T-cell (primary cell): ENCODE measurements around the gene ABRACL. TPM values are rescaled to one million over a fixed set of nuclear protein-coding genes. Genes with fewer than 3 reads are reported as not detected.
A peak's percentile ranks its signal among the peaks of the same experiment; 100 is the strongest.

Experiments
- ATAC-seq, 4 experiments: fragments of 200-7000 bp in 3 of 4; fragments of 150-1000 bp in 1 of 4; cut with Tn5 transposase; replicated peaks in 1 of 4; 1 replicate in 3 of 4; 2 replicates in 1 of 4; pipeline ENCODE4 v1.10.0; 2021; ENCODE audit warnings: moderate library complexity in 3 of 4, mild to moderate bottlenecking in 2 of 4, moderate number of reproducible peaks in 1 of 4
- CTCF ChIA-PET, 2 donors: fragments of 300-600 bp; sonication (Branson Sonifier 250); formaldehyde crosslinking; loops; one replicate each; lab custom pipeline; 2022; ENCODE audit warnings: antibody characterized with exemption in 2 of 2; lab: Charles Lee
- POLR2A ChIA-PET, 2 donors: fragments of 300-600 bp; sonication (Branson Sonifier 250); formaldehyde crosslinking; loops; one replicate each; lab custom pipeline; 2022; ENCODE audit warnings: antibody characterized with exemption in 2 of 2; lab: Charles Lee
- DNase-seq, 35 experiments: peaks; one replicate each; pipeline versions ENCODE4 v3.0.0 to v3.0.0-alpha.2; 2013 to 2023
- H3K27ac ChIP-seq: one replicate; pipeline ENCODE4 v1.5.1; 2013; ENCODE audit warnings: low read length
- H3K27me3 ChIP-seq, 2 experiments: replicated peaks in 1 of 2; 1 replicate in 1 of 2; 2 replicates in 1 of 2; pipeline versions ENCODE4 v1.6.1 to v1.7.0; 2013; ENCODE audit warnings: low read length in 1 of 2, mixed read lengths in 1 of 2; ENCODE audit not compliant: control insufficient read depth in 2 of 2, insufficient read depth in 2 of 2; ENCODE audit errors: extremely low read depth in 1 of 2
- H3K36me3 ChIP-seq, 2 donors: 1 replicate in 1 of 2; 2 replicates in 1 of 2; pipeline versions ENCODE4 v1.6.1 to v1.7.0; 2013; ENCODE audit warnings: low read length in 1 of 2; ENCODE audit not compliant: control insufficient read depth in 2 of 2, insufficient read depth in 1 of 2; ENCODE audit errors: extremely low read depth in 1 of 2
- H3K4me1 ChIP-seq, 2 experiments: 1 replicate in 1 of 2; 2 replicates in 1 of 2; pipeline versions ENCODE4 v1.6.1 to v1.7.0; 2013; ENCODE audit warnings: low read length in 2 of 2, mixed read lengths in 1 of 2; ENCODE audit not compliant: insufficient read depth in 2 of 2, control insufficient read depth in 1 of 2; ENCODE audit errors: extremely low read depth in 1 of 2
- H3K4me3 ChIP-seq, 2 donors: 1 replicate in 1 of 2; 2 replicates in 1 of 2; pipeline versions ENCODE4 v1.5.1 to v1.7.0; 2013; ENCODE audit warnings: mild to moderate bottlenecking in 2 of 2, low read length in 1 of 2, moderate library complexity in 1 of 2; ENCODE audit not compliant: control insufficient read depth in 1 of 2; ENCODE audit errors: extremely low read depth in 1 of 2
- H3K9me3 ChIP-seq: 2 replicates; pipeline ENCODE4 v1.7.0; 2013
- H3K27ac Mint-ChIP-seq, 2 donors: one replicate each; pipeline ENCODE4 v1.8.0; 2020 to 2021; ENCODE audit warnings: mild to moderate bottlenecking in 2 of 2, mixed read lengths in 2 of 2
- H3K27me3 Mint-ChIP-seq, 2 donors: one replicate each; pipeline ENCODE4 v1.8.0; 2021 to 2022; ENCODE audit warnings: mixed read lengths in 2 of 2
- H3K36me3 Mint-ChIP-seq: one replicate; pipeline ENCODE4 v1.8.0; 2021; ENCODE audit warnings: mixed read lengths
- H3K4me1 Mint-ChIP-seq, 3 donors: one replicate each; pipeline ENCODE4 v1.8.0; 2020 to 2022; ENCODE audit warnings: mixed read lengths in 3 of 3, mild to moderate bottlenecking in 1 of 3
- H3K4me3 Mint-ChIP-seq, 3 donors: one replicate each; pipeline ENCODE4 v1.8.0; 2020 to 2022; ENCODE audit warnings: mild to moderate bottlenecking in 3 of 3, mixed read lengths in 3 of 3, moderate library complexity in 3 of 3
- H3K9me3 Mint-ChIP-seq, 3 donors: one replicate each; pipeline ENCODE4 v1.8.0; 2020 to 2022; ENCODE audit warnings: mixed read lengths in 3 of 3
- WGBS: methylation state at CpG from one replicate; pipeline ENCODE4 v1.1.5; 2013; ENCODE audit warnings: missing lambda C conversion rate; ENCODE audit not compliant: insufficient coverage; 5-methylcytosine and 5-hydroxymethylcytosine counted together
- total RNA-seq, 35 experiments: library from RNA in 6 of 35; stranded (reverse) in 6 of 35; fragments of 120-200 nt in 1 of 35; gene quantifications; one replicate each; pipeline versions ENCODE4 v1.2.1 to v1.2.4 and lab custom pipeline; 2013 to 2026

Gene ABRACL, protein sequence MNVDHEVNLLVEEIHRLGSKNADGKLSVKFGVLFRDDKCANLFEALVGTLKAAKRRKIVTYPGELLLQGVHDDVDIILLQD
- total RNA-seq (10 to 100 TPM; 44.2 to 76.3 (median 71.5) TPM), total RNA-seq (lab: John Stamatoyannopoulos, UW) (31.9 to 186 (median 45.0) reads per million in 29 experiments)
- total RNA-seq (2013), result 122 TPM

DNA sequence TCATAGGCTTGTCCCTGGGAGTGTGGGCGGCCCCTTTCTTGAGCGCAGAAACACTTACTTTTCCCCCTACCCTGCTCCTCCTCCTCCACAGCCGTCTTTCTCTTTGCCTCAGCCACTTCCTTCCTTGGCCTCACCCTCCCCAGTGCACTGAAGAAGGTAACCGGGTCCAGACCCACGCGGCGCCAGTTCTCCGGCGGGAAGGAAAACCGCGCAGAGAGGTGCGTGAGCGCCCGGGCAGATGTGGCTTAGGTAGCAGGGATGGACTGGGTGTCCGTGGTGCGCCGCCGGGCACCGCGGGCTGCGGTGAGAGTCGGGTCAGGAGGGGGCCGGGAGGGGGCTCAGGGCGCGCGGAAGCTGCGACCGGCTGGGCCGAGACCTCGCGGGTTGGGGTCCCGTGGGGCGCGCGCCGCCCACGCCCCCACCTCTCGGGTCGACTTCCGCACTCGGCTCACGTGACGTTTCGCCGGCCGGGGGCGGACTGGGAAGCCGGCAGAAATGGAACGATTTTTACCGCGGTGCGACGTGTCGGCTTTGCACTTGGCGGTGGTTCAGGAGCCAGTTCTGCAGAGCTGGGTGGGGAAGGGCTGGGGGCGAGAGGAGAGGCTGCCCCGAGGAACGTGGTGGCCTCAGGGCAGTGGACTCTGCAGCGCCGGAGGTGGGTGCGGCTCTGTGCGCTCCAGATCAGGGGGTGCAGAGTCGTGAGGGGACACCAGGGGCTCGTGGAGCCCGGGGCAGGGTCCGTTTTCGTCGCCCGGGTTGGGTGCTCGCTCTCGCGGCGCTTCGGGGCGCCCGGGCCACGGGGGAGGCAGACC, at the start of gene ABRACL:
Gene ABRACL (plus strand): TSS at position 88 of the 812 bp plus-strand sequence. CDS start 5,416 bp downstream, outside the sequence.
- no peaks in the 10 kb centered on the region for H3K27me3 Mint-ChIP-seq
- ChIA-PET CTCF (interaction anchor here in 1 of 2 donors (0.8 kb wide), 1 partner anchor 336 kb away, joined by 3 read pairs; no protein-coding TSS in a partner anchor), POLR2A (interaction anchor here (0.6 to 0.9 kb wide), 3 partner anchors 19 to 345 kb away, joined by 3 to 4 read pairs (median 3); no protein-coding TSS in a partner anchor)
- no peaks in the 10 kb centered on the region for H3K9me3 Mint-ChIP-seq
- no peak within 1 kb of the TSS for H3K4me3 Mint-ChIP-seq
- Histone ChIP-seq H3K27me3 (no peaks in the 10 kb centered on the region), H3K4me1 (peaks cover 9 to 26% of the 10 kb centered on the region in 2 experiments), H3K4me3 (peak within 1 kb of the TSS; percentile 95 to 99), H3K9me3 (no peaks in the 10 kb centered on the region), H3K27ac (peak within 1 kb of the TSS; percentile 76), H3K36me3 (peaks cover 0 to 4% of the 10 kb centered on the region in 2 donors)
- H3K27ac Mint-ChIP-seq, result peak within 1 kb of the TSS; percentile 86 to 87
- under 1% methylated on average over 71 of the region's 77 CpGs for WGBS
- peak; percentile 85 to 89 (median 86) for ATAC-seq
- H3K36me3 Mint-ChIP-seq, result peaks cover 4% of the 10 kb centered on the region
- peaks cover 25 to 34% (median 28%) of the 10 kb centered on the region in 3 donors for H3K4me1 Mint-ChIP-seq
- peak; percentile 55 to 85 (median 72) for DNase-seq

DNA sequence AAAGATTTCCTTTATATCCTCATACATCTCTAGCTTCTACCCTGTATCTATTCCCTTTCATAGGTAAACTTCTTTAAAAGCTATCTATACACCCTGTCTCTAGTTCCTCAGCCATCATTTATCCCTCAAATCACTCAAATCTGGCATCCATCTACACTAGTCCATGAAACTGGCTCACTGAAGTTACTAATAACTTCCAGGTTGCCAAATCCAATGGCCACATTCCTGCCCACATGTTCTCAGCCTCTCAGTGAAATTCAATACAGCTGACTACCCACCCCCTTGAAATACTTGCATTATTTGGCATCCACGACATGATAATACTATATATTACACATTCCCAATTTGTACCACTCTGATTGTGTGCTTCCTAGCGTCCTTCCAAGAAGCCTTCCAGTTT, 49.2 kb upstream of the ABRACL start:
- no peaks in the 10 kb centered on the region for H3K9me3 Mint-ChIP-seq

DNA sequence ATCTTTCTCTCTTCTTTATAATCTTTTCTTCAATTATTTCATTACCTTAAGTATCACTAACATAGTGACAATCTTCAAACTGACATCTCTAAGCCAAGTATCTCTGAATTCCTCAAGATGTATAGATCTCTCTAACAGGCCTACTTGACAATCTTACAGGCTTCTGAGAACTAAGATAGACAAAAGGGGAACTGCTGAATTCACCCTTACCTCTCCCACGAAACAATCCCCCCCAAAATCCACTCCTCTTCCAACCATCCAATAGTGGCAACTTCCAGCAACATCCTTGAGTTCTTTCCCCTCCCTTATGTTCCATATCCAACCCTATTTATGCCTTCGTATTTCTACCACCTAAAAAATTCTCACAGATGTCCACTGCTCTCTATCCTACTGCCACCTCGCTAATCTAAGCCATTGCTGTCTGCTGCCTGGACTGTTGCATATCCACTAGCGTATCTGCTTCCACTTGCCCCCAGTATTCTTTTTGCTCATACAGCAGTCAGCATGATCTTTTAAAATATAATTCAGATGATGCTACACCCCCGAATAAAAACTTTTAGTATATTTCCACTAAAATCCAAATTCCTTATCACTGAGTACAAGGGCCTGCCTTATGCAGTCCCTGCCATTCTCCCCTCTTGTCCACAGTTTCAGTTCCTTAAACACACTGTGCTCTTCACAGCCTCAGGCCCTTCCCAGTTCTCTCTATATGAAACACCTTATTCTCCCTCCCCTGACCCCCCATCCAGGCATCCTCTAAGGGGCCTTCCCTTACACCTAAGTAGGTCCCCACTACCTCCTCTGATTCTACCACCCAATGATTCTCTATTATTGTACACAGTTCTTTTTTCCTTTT, 48.5 kb upstream of the ABRACL start:
- Histone ChIP-seq H3K4me3 (no peak overlapping the region), H3K36me3 (no peaks in the 10 kb centered on the region), H3K27ac (no peak overlapping the region), H3K4me1 (peaks cover 9 to 17% of the 10 kb centered on the region in 2 experiments), H3K27me3 (no peaks in the 10 kb centered on the region), H3K9me3 (no peaks in the 10 kb centered on the region)
- ATAC-seq (no peak), DNase-seq (no peak)
- Mint-ChIP-seq H3K4me1 (peaks cover 40 to 67% (median 43%) of the 10 kb centered on the region in 3 donors), H3K9me3 (no peaks in the 10 kb centered on the region), H3K36me3 (no peaks in the 10 kb centered on the region), H3K27me3 (no peaks in the 10 kb centered on the region), H3K27ac (no peak overlapping the region), H3K4me3 (no peak overlapping the region)
- ChIA-PET POLR2A (no interaction called here), CTCF (interaction anchor here in 1 of 2 donors (0.5 to 1.0 kb wide), 2 partner anchors 9 to 25 kb away, joined by 3 read pairs; no protein-coding TSS in a partner anchor)
- 97% methylated on average over 5 of the region's 5 CpGs for WGBS

More for the DNA sequence above, 49.2 kb upstream of the ABRACL start:
- ChIA-PET POLR2A (no interaction called here), CTCF (interaction anchor here in 1 of 2 donors (0.5 to 1.0 kb wide), 2 partner anchors 10 to 25 kb away, joined by 3 read pairs; no protein-coding TSS in a partner anchor)
- 88% methylated on average over 2 of the region's 2 CpGs for WGBS
- H3K27ac ChIP-seq, result no peak overlapping the region
- no peaks in the 10 kb centered on the region for H3K9me3 ChIP-seq
- Mint-ChIP-seq H3K27ac (no peak overlapping the region), H3K4me1 (peaks cover 46 to 70% (median 49%) of the 10 kb centered on the region in 3 donors), H3K36me3 (no peaks in the 10 kb centered on the region), H3K4me3 (no peak overlapping the region), H3K27me3 (no peaks in the 10 kb centered on the region)
- no peaks in the 10 kb centered on the region for H3K36me3 ChIP-seq
- ATAC-seq, result no peak
- no peak overlapping the region for H3K4me3 ChIP-seq
- peaks cover 7 to 21% of the 10 kb centered on the region in 2 experiments for H3K4me1 ChIP-seq
- no peaks in the 10 kb centered on the region for H3K27me3 ChIP-seq
- DNase-seq, result no peak

DNA sequence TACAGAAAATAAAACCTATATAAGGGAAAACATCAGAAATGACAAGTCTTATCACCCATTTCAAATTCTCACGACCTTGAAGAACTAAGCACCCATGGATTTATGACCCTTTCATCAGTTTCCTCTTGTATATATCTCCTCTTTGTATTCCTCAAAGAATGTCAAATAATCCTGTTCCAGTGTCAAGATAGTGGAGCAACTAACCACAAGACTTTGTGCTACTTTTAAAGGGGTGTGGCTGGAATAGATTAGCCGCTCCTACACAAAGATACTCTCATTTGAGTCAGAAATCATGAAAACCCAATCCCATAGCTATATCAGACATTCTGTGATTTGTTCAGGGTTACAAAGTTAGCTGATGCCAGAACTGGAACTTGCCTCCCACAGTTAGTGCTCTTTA, 47.1 kb upstream of the ABRACL start:
- CTCF ChIA-PET, result interaction anchor here (0.7 to 0.9 kb wide), 2 partner anchors 68 to 394 kb away, joined by 3 to 4 read pairs; partner anchors contain the start of gene CITED2 (in 1 of the 2)
- H3K36me3 Mint-ChIP-seq, result no peaks in the 10 kb centered on the region
- DNase-seq (no peak), ATAC-seq (no peak)
- H3K27ac ChIP-seq, result no peak overlapping the region
- no peaks in the 10 kb centered on the region for H3K9me3 ChIP-seq
- H3K4me3 Mint-ChIP-seq, result no peak overlapping the region
- H3K4me1 Mint-ChIP-seq, result peaks cover 29 to 53% (median 30%) of the 10 kb centered on the region in 3 donors
- H3K36me3 ChIP-seq, result no peaks in the 10 kb centered on the region
- no peaks in the 10 kb centered on the region for H3K9me3 Mint-ChIP-seq
- no peaks in the 10 kb centered on the region for H3K27me3 Mint-ChIP-seq
- WGBS, result no CpG with 5 or more reads among the region's 2 CpGs
- no peaks in the 10 kb centered on the region for H3K27me3 ChIP-seq
- no peak overlapping the region for H3K4me3 ChIP-seq
- peaks cover 16 to 19% of the 10 kb centered on the region in 2 experiments for H3K4me1 ChIP-seq
- no peak overlapping the region for H3K27ac Mint-ChIP-seq
- POLR2A ChIA-PET, result no interaction called here

DNA sequence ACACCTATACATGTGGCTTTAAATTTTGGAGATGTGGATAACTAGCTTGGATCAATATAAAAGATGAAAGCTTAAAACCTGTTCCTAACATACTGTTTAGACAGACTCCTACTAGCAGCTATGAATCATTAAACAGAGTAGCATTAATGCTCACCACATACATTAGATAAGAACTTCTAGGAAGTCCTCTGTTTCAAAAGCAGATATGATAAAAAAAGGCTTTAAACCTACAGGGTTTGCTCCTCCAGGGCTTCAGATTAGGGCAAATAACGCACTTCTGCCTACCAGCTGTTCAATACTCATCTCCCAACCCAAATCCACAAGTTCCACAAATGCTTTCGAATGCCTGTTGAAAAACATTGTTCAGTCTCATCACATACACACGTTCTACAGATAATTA, 42.0 kb upstream of the ABRACL start:
- H3K36me3 Mint-ChIP-seq, result no peaks in the 10 kb centered on the region
- no peaks in the 10 kb centered on the region for H3K27me3 Mint-ChIP-seq
- H3K4me3 Mint-ChIP-seq, result peak overlapping the region in 1 of 3 donors; percentile 82
- Histone ChIP-seq H3K4me1 (peaks cover 19 to 25% of the 10 kb centered on the region in 2 experiments), H3K27ac (peak overlapping the region; percentile 44), H3K4me3 (peak overlapping the region; percentile 77 to 83), H3K9me3 (no peaks in the 10 kb centered on the region), H3K36me3 (no peaks in the 10 kb centered on the region), H3K27me3 (no peaks in the 10 kb centered on the region)
- CTCF ChIA-PET, result interaction anchor here (0.5 to 1.9 kb wide), 10 partner anchors 10 to 869 kb away, joined by 3 to 5 read pairs (median 4); partner anchors contain the start of gene CITED2 (in 1 of the 2)
- WGBS, result 15% methylated on average over 3 of the region's 3 CpGs
- POLR2A ChIA-PET, result interaction anchor here (0.6 to 1.0 kb wide), 3 partner anchors 158 to 934 kb away, joined by 3 read pairs; partner anchors contain the start of gene CITED2 (in 1 of the 2)
- no peaks in the 10 kb centered on the region for H3K9me3 Mint-ChIP-seq
- DNase-seq (peak in 1 of 35 experiments; percentile 14), ATAC-seq (no peak)
- peaks cover 4 to 11% (median 9%) of the 10 kb centered on the region in 3 donors for H3K4me1 Mint-ChIP-seq
- H3K27ac Mint-ChIP-seq, result peak overlapping the region; percentile 73 to 81
